Measurements from ENCODE around the gene MAS1L.
"Not testable (repeated sequence)": the region's sequence is repeated elsewhere in the genome, so short reads cannot be mapped to it uniquely, and the experiment has no call there.

Gene MAS1L

GRCh38 chr6:29456971-29457370, 30.8 kb downstream of the MAS1L start, which contains the start of the genes OR11A1 and OR2H1:
OR11A1 (minus strand) TSS chr6:29457071; CDS start chr6:29427641, 29,430 bp downstream.
OR2H1 (plus strand) TSS chr6:29457155; CDS start chr6:29461770, 4,615 bp downstream.
- no peak for ATAC-seq (ENCODE audit: low read depth)
- no peak for TF ChIP-seq CTCF (IDR thresholded peaks at IDR 0.05; ENCODE audit: poor library complexity, severe bottlenecking)
- H3K27me3 ChIP-seq (ENCODE audit: insufficient read depth, poor library complexity, severe bottlenecking): no peaks in the 10 kb centered on the region
- no peak for DNase-seq (ENCODE audit: low spot score)
- H3K4me1 ChIP-seq (ENCODE audit: insufficient read depth, poor library complexity, severe bottlenecking): no peaks in the 10 kb centered on the region
- no peak within 1 kb of the TSS for H3K4me3 ChIP-seq (ENCODE audit: severe bottlenecking)
- H3K27ac ChIP-seq (ENCODE audit: poor library complexity, severe bottlenecking): no peak within 1 kb of the TSS
- no peaks in the 10 kb centered on the region for H3K9me3 ChIP-seq (ENCODE audit: severe bottlenecking)
- H3K36me3 ChIP-seq (ENCODE audit: low read depth): no peaks in the 10 kb centered on the region

- TF ChIP-seq CTCF (IDR thresholded peaks at IDR 0.05; ENCODE audit: poor library complexity, severe bottlenecking): no peak
- Histone ChIP-seq H3K9me3 (ENCODE audit: severe bottlenecking) (no peaks in the 10 kb centered on the region), H3K4me3 (ENCODE audit: severe bottlenecking) (no peak overlapping the region), H3K36me3 (ENCODE audit: low read depth) (no peaks in the 10 kb centered on the region), H3K4me1 (ENCODE audit: insufficient read depth, poor library complexity, severe bottlenecking) (no peaks in the 10 kb centered on the region), H3K27ac (ENCODE audit: poor library complexity, severe bottlenecking) (no peak overlapping the region), H3K27me3 (ENCODE audit: insufficient read depth, poor library complexity, severe bottlenecking) (no peaks in the 10 kb centered on the region)
- ATAC-seq (ENCODE audit: low read depth) (peak; percentile 67), DNase-seq (ENCODE audit: low spot score) (no peak)
Observed at GRCh38 chr6:29451471-29452193, 36.1 kb downstream of the MAS1L start.

GRCh38 chr6:29447670-29448069, 40.1 kb downstream of the MAS1L start:
- H3K36me3 ChIP-seq (ENCODE audit: low read depth): no peaks in the 10 kb centered on the region
- ATAC-seq (ENCODE audit: low read depth): peak; percentile 92
- H3K4me3 ChIP-seq (ENCODE audit: severe bottlenecking): no peak overlapping the region
- peak overlapping the region; percentile 36 for H3K27ac ChIP-seq (ENCODE audit: poor library complexity, severe bottlenecking)
- DNase-seq (ENCODE audit: low spot score): no peak
- H3K4me1 ChIP-seq (ENCODE audit: insufficient read depth, poor library complexity, severe bottlenecking): no peaks in the 10 kb centered on the region
- TF ChIP-seq CTCF (IDR thresholded peaks at IDR 0.05; ENCODE audit: poor library complexity, severe bottlenecking): no peak
- no peaks in the 10 kb centered on the region for H3K27me3 ChIP-seq (ENCODE audit: insufficient read depth, poor library complexity, severe bottlenecking)
- H3K9me3 ChIP-seq (ENCODE audit: severe bottlenecking): no peaks in the 10 kb centered on the region

GRCh38 chr6:29444031-29444430, 43.7 kb downstream of the MAS1L start:
- ATAC-seq (ENCODE audit: low read depth); H3K27ac ChIP-seq (ENCODE audit: poor library complexity, severe bottlenecking); H3K4me1 ChIP-seq (ENCODE audit: insufficient read depth, poor library complexity, severe bottlenecking); H3K27me3 ChIP-seq (ENCODE audit: insufficient read depth, poor library complexity, severe bottlenecking); H3K4me3 ChIP-seq (ENCODE audit: severe bottlenecking); DNase-seq (ENCODE audit: low spot score); H3K9me3 ChIP-seq (ENCODE audit: severe bottlenecking); H3K36me3 ChIP-seq (ENCODE audit: low read depth): not testable (repeated sequence)

GRCh38 chr6:29442719-29443118, 45.0 kb downstream of the MAS1L start:
- no peak for TF ChIP-seq CTCF (IDR thresholded peaks at IDR 0.05; ENCODE audit: poor library complexity, severe bottlenecking)
- peaks cover 2% of the 10 kb centered on the region for H3K9me3 ChIP-seq (ENCODE audit: severe bottlenecking)
- H3K27ac ChIP-seq (ENCODE audit: poor library complexity, severe bottlenecking): no peak overlapping the region
- no peaks in the 10 kb centered on the region for H3K4me1 ChIP-seq (ENCODE audit: insufficient read depth, poor library complexity, severe bottlenecking)
- H3K27me3 ChIP-seq (ENCODE audit: insufficient read depth, poor library complexity, severe bottlenecking): peaks cover 16% of the 10 kb centered on the region
- DNase-seq (ENCODE audit: low spot score) (no peak), ATAC-seq (ENCODE audit: low read depth) (no peak)
- no peak overlapping the region for H3K4me3 ChIP-seq (ENCODE audit: severe bottlenecking)
- no peaks in the 10 kb centered on the region for H3K36me3 ChIP-seq (ENCODE audit: low read depth)

Measured in RWPE2 (cell line).